DOHH2 (cell line): Measurements from ENCODE around the gene GLRA1.

Source experiments
- H3F3A ChIP-seq: fragments of 200-600 bp; sonication (generic), shearing (Covaris generic); 2 replicates; pipeline ENCODE4 v1.6.0; 2016; ENCODE audit warnings: antibody characterized with exemption, mild to moderate bottlenecking; ENCODE audit not compliant: control insufficient read depth, insufficient read depth
- H3K27ac ChIP-seq: fragments of 200-600 bp; sonication (generic); 2 replicates; pipeline ENCODE4 v1.5.1; 2014; ENCODE audit warnings: low read depth, mild to moderate bottlenecking, low read length, moderate library complexity
- H3K27me3 ChIP-seq: fragments of 200-600 bp; sonication (generic); 2 replicates; pipeline ENCODE4 v1.6.1; 2014; ENCODE audit warnings: mild to moderate bottlenecking, low read length, mixed read lengths; ENCODE audit not compliant: control insufficient read depth
- H3K36me3 ChIP-seq: fragments of 200-600 bp; sonication (generic); 2 replicates; pipeline ENCODE4 v1.6.1; 2014; ENCODE audit warnings: mild to moderate bottlenecking, low read length, moderate library complexity, mixed read lengths; ENCODE audit not compliant: control insufficient read depth
- H3K4me1 ChIP-seq: fragments of 200-600 bp; sonication (generic); 2 replicates; pipeline ENCODE4 v1.6.1; 2014; ENCODE audit warnings: mild to moderate bottlenecking, low read length, mixed read lengths; ENCODE audit not compliant: control insufficient read depth
- H3K4me2 ChIP-seq: fragments of 200-600 bp; sonication (generic); 2 replicates; pipeline ENCODE4 v1.6.0; 2014; ENCODE audit warnings: mild to moderate bottlenecking, low read length, moderate library complexity
- H3K4me3 ChIP-seq: fragments of 200-600 bp; sonication (generic); 2 replicates; pipeline ENCODE4 v1.5.1; 2014; ENCODE audit warnings: mild to moderate bottlenecking, low read length, mixed read lengths
- H3K79me2 ChIP-seq: fragments of 200-600 bp; sonication (generic); 2 replicates; pipeline ENCODE4 v1.6.1; 2014; ENCODE audit warnings: mild to moderate bottlenecking, low read length, mixed read lengths; ENCODE audit not compliant: control insufficient read depth
- H3K9me2 ChIP-seq: fragments of 200-600 bp; sonication (generic); replicated peaks from 2 replicates; pipeline ENCODE4 v1.6.1; 2014; ENCODE audit warnings: mild to moderate bottlenecking, low read length, mixed read lengths; ENCODE audit not compliant: control insufficient read depth
- H3K9me3 ChIP-seq: fragments of 200-600 bp; sonication (generic); 2 replicates; pipeline ENCODE4 v1.6.1; 2014; ENCODE audit warnings: antibody characterized with exemption, low read length, mixed read lengths; ENCODE audit not compliant: control insufficient read depth, insufficient read depth
- H4K20me1 ChIP-seq: fragments of 200-600 bp; sonication (generic); 2 replicates; pipeline ENCODE4 v1.6.0; 2014; ENCODE audit warnings: low read depth, mild to moderate bottlenecking, antibody characterized with exemption, low read length, moderate library complexity; ENCODE audit not compliant: control insufficient read depth, insufficient read depth
- CTCF ChIP-seq: fragments of 200-600 bp; sonication (generic); IDR thresholded peaks from one replicate; pipeline ENCODE4 v1.5.1; 2014; ENCODE audit warnings: antibody characterized with exemption, mild to moderate bottlenecking, low read depth, low read length; ENCODE audit not compliant: poor library complexity, severe bottlenecking
- EZH2phosphoT487 ChIP-seq: fragments of 200-600 bp; sonication (generic); IDR thresholded peaks from 2 replicates; pipeline ENCODE4 v1.6.1; 2017; ENCODE audit warnings: borderline replicate concordance, mild to moderate bottlenecking, antibody characterized with exemption, low read length, moderate library complexity, mixed read lengths

GLRA1 gene

DNA sequence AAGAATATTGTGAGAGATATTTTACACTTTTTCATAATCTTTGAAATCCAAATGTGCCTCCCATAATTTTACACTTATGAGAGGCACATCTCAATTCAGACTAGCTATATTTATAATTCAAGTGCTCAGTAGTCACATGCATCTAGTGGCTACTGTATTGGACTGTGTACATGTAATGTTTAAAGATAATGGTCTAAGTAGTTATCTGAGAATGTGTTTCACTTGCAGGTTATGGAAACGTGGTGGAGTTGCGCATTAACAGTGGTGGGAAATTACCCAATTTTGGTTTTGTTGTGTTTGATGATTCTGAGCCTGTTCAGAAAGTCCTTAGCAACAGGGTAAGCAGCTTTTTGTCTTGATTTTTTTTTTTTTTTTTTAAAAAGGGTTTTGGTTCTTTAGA, 124.1 kb downstream of the GLRA1 start:
- no peak overlapping the region for H3K27ac ChIP-seq
- no peaks in the 10 kb centered on the region for H3K27me3 ChIP-seq
- H3K4me3 ChIP-seq: no peak overlapping the region
- H4K20me1 ChIP-seq: peaks cover 8% of the 10 kb centered on the region; the same call in 1 of the 2 replicates
- H3F3A ChIP-seq: 0 out of 2 replicates have a peak, but pooled peaks cover 3% of the 10 kb centered on the region
- H3K9me3 ChIP-seq: no peaks in the 10 kb centered on the region
- no peaks in the 10 kb centered on the region for H3K9me2 ChIP-seq
- peaks cover 46% of the 10 kb centered on the region for H3K79me2 ChIP-seq
- H3K4me2 ChIP-seq: no peak overlapping the region
- TF ChIP-seq CTCF (no peak), EZH2phosphoT487 (no peak)
- peaks cover 98% of the 10 kb centered on the region for H3K36me3 ChIP-seq
- H3K4me1 ChIP-seq: no peaks in the 10 kb centered on the region

- Histone ChIP-seq H3K36me3 (peaks cover 98% of the 10 kb centered on the region), H3K27me3 (no peaks in the 10 kb centered on the region), H3F3A (peaks cover 3% of the 10 kb centered on the region; the same call in 1 of the 2 replicates), H3K4me3 (no peak overlapping the region), H3K9me3 (no peaks in the 10 kb centered on the region), H3K4me1 (no peaks in the 10 kb centered on the region), H3K79me2 (peaks cover 54% of the 10 kb centered on the region), H3K27ac (no peak overlapping the region), H4K20me1 (peaks cover 8% of the 10 kb centered on the region; the same call in 1 of the 2 replicates), H3K4me2 (no peak overlapping the region), H3K9me2 (no peaks in the 10 kb centered on the region)
- TF ChIP-seq CTCF: no peak
- no peak for TF ChIP-seq EZH2phosphoT487
Measured at GRCh38 chr5:151799407-151799806, 125.2 kb downstream of the GLRA1 start.

- no peaks in the 10 kb centered on the region for H3K9me3 ChIP-seq
- H3K27me3 ChIP-seq: no peaks in the 10 kb centered on the region
- H3K4me2 ChIP-seq: no peak overlapping the region
- H3K36me3 ChIP-seq: peaks cover 98% of the 10 kb centered on the region
- no peaks in the 10 kb centered on the region for H3K4me1 ChIP-seq
- no peak overlapping the region for H3K27ac ChIP-seq
- TF ChIP-seq EZH2phosphoT487 (no peak), CTCF (no peak)
- H3K9me2 ChIP-seq: no peaks in the 10 kb centered on the region
- peaks cover 8% of the 10 kb centered on the region; the same call in 1 of the 2 replicates for H3F3A ChIP-seq
- H4K20me1 ChIP-seq: peaks cover 8% of the 10 kb centered on the region; the same call in 1 of the 2 replicates
- no peak overlapping the region for H3K4me3 ChIP-seq
- peaks cover 58% of the 10 kb centered on the region for H3K79me2 ChIP-seq
Measured at GRCh38 chr5:151798674-151799073, 126.0 kb downstream of the GLRA1 start.
